Neural cell (in vitro differentiated cells): Measurements from ENCODE around the gene GRIK2. TPM values are rescaled to one million over a fixed set of nuclear protein-coding genes. Genes with fewer than 3 reads are reported as not detected.

Experiments used
- H2AFZ ChIP-seq: fragments of 200-600, 300-800 bp; sonication (generic), shearing (Covaris generic); 2 replicates; pipeline ENCODE4 v1.6.0; 2014; ENCODE audit warnings: low read depth, mild to moderate bottlenecking, antibody characterized with exemption, low read length, moderate library complexity
- H3F3A ChIP-seq: fragments of 200-600 bp; shearing (Covaris generic); 2 replicates; pipeline ENCODE4 v1.6.1; 2016; ENCODE audit warnings: mild to moderate bottlenecking, moderate library complexity, mixed read lengths, antibody characterized with exemption, low read length; ENCODE audit not compliant: insufficient read depth, poor library complexity, severe bottlenecking
- H3K27ac ChIP-seq: fragments of 200-600, 300-800 bp; sonication (generic), shearing (Covaris generic); 2 replicates; pipeline ENCODE4 v1.5.1; 2014; ENCODE audit warnings: mild to moderate bottlenecking, low read length, moderate library complexity
- H3K27me3 ChIP-seq: fragments of 300-800, 200-600 bp; sonication (generic), shearing (Covaris generic); 2 replicates; pipeline ENCODE4 v1.6.0; 2014; ENCODE audit warnings: mild to moderate bottlenecking, low read depth, low read length, moderate library complexity; ENCODE audit not compliant: insufficient read depth
- H3K36me3 ChIP-seq: fragments of 300-800, 200-600 bp; sonication (generic), shearing (Covaris generic); 2 replicates; pipeline ENCODE4 v1.5.1; 2014; ENCODE audit warnings: mild to moderate bottlenecking, antibody characterized with exemption, low read length, moderate library complexity; ENCODE audit not compliant: insufficient read depth
- H3K4me2 ChIP-seq: fragments of 300-800, 200-600 bp; sonication (generic), shearing (Covaris generic); 2 replicates; pipeline ENCODE4 v1.6.0; 2014; ENCODE audit warnings: mild to moderate bottlenecking, low read length
- H3K4me3 ChIP-seq: fragments of 300-800, 200-600 bp; sonication (generic), shearing (Covaris generic); 2 replicates; pipeline ENCODE4 v1.5.1; 2014; ENCODE audit warnings: mild to moderate bottlenecking, low read length, moderate library complexity
- H3K79me2 ChIP-seq: fragments of 200-600 bp; shearing (Covaris generic); replicated peaks from 2 replicates; pipeline ENCODE4 v1.6.0; 2014; ENCODE audit warnings: mild to moderate bottlenecking, low read length, moderate library complexity; ENCODE audit not compliant: insufficient read depth
- H3K9ac ChIP-seq: fragments of 300-800, 200-600 bp; sonication (generic), shearing (Covaris generic); 2 replicates; pipeline ENCODE4 v1.6.1; 2016; ENCODE audit warnings: mild to moderate bottlenecking, low read length, mixed read lengths
- H3K9me2 ChIP-seq: fragments of 200-600 bp; shearing (Covaris generic); 2 replicates; pipeline ENCODE4 v1.6.1; 2016; ENCODE audit warnings: mild to moderate bottlenecking, low read length, mixed read lengths; ENCODE audit not compliant: insufficient read depth
- H3K9me3 ChIP-seq: fragments of 200-600, 300-800 bp; sonication (generic), shearing (Covaris generic); 2 replicates; pipeline ENCODE4 v1.6.1; 2016; ENCODE audit warnings: mild to moderate bottlenecking, mixed run types, low read length, moderate library complexity, mixed read lengths
- H4K20me1 ChIP-seq: fragments of 200-600 bp; shearing (Covaris generic); 2 replicates; pipeline ENCODE4 v1.6.1; 2016; ENCODE audit warnings: mild to moderate bottlenecking, mixed run types; ENCODE audit not compliant: insufficient read depth
- CTCF ChIP-seq: fragments of 450-650 bp; IDR thresholded peaks from 2 replicates; pipeline ENCODE4 v1.5.1; 2014; ENCODE audit warnings: antibody characterized with exemption, mild to moderate bottlenecking, moderate library complexity; ENCODE audit not compliant: poor library complexity, severe bottlenecking
- EP300 ChIP-seq: fragments of 450-650 bp; conservative IDR thresholded peaks from 2 replicates; pipeline ENCODE4 v1.6.1; 2014; ENCODE audit warnings: antibody characterized with exemption, mild to moderate bottlenecking, moderate library complexity; ENCODE audit not compliant: poor library complexity, severe bottlenecking
- EZH2 ChIP-seq: fragments of 200-600, 300-800 bp; shearing (Covaris generic), sonication (generic); IDR thresholded peaks from 2 replicates; pipeline ENCODE4 v1.6.1; 2014; ENCODE audit warnings: antibody characterized with exemption, low read length, borderline replicate concordance, mild to moderate bottlenecking; ENCODE audit not compliant: insufficient read depth, poor library complexity, severe bottlenecking
- MXI1 ChIP-seq: fragments of 450-650 bp; conservative IDR thresholded peaks from 2 replicates; pipeline ENCODE4 v1.6.1; 2014; ENCODE audit warnings: antibody characterized with exemption, mild to moderate bottlenecking; ENCODE audit not compliant: poor library complexity, severe bottlenecking
- POLR2AphosphoS5 ChIP-seq: IDR thresholded peaks from 2 replicates; pipeline ENCODE4 v1.6.1; 2012
- RAD21 ChIP-seq: fragments of 450-650 bp; conservative IDR thresholded peaks from 2 replicates; pipeline ENCODE4 v1.6.1; 2014; ENCODE audit warnings: antibody characterized with exemption, mild to moderate bottlenecking, moderate library complexity
- SMC3 ChIP-seq: fragments of 450-650 bp; conservative IDR thresholded peaks from 2 replicates; pipeline ENCODE4 v1.6.1; 2014; ENCODE audit warnings: antibody characterized with exemption, mild to moderate bottlenecking, moderate library complexity; ENCODE audit not compliant: poor library complexity
- TAF1 ChIP-seq: IDR thresholded peaks from 2 replicates; pipeline ENCODE4 v1.6.1; 2012; ENCODE audit warnings: low read depth
- polyA plus RNA-seq: library from polyadenylated mRNA; depleted of rRNA; stranded (reverse); fragments of >200 nt; gene quantifications from 2 replicates; pipeline ENCODE4 v1.2.3, GENCODE V29; 2014
- TF ChIP-seq, protein P1 (sequence below): IDR thresholded peaks from 2 replicates; pipeline ENCODE4 v1.6.1; 2012; ENCODE audit warnings: borderline replicate concordance

Gene GRIK2
- polyA plus RNA-seq, 1 donor from 2014 or later: 106 TPM

DNA sequence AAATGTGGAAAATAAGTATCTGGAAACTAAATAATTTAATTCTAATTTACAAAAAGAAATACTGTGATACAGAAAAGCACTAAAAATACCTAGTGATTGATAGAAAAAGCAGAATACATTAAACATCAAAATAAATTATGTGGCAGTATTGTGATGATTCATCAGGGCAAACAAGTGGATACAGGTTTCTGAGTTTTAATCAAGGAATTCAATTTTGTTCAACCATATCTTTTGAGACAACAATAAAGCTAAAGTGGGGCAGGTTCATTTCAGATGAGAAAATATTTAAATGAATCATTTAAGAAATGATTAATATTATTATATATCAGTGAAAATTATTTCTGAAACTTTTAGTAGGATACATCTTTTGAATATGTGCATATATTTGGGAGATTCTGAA is 49.8 kb downstream of the GRIK2 start:
- Histone ChIP-seq H3K27me3 (no peaks in the 10 kb centered on the region), H3K9me3 (no peaks in the 10 kb centered on the region), H3K27ac (no peak overlapping the region), H3K36me3 (no peaks in the 10 kb centered on the region), H3K4me3 (no peak overlapping the region), H3K4me2 (no peak overlapping the region), H4K20me1 (no peaks in the 10 kb centered on the region), H3K9ac (no peak overlapping the region), H3F3A (no peaks in the 10 kb centered on the region), H3K79me2 (no peaks in the 10 kb centered on the region), H2AFZ (no peak overlapping the region), H3K9me2 (no peaks in the 10 kb centered on the region)
- no peak for TF ChIP-seq SMC3
- TF ChIP-seq, protein P1, sequence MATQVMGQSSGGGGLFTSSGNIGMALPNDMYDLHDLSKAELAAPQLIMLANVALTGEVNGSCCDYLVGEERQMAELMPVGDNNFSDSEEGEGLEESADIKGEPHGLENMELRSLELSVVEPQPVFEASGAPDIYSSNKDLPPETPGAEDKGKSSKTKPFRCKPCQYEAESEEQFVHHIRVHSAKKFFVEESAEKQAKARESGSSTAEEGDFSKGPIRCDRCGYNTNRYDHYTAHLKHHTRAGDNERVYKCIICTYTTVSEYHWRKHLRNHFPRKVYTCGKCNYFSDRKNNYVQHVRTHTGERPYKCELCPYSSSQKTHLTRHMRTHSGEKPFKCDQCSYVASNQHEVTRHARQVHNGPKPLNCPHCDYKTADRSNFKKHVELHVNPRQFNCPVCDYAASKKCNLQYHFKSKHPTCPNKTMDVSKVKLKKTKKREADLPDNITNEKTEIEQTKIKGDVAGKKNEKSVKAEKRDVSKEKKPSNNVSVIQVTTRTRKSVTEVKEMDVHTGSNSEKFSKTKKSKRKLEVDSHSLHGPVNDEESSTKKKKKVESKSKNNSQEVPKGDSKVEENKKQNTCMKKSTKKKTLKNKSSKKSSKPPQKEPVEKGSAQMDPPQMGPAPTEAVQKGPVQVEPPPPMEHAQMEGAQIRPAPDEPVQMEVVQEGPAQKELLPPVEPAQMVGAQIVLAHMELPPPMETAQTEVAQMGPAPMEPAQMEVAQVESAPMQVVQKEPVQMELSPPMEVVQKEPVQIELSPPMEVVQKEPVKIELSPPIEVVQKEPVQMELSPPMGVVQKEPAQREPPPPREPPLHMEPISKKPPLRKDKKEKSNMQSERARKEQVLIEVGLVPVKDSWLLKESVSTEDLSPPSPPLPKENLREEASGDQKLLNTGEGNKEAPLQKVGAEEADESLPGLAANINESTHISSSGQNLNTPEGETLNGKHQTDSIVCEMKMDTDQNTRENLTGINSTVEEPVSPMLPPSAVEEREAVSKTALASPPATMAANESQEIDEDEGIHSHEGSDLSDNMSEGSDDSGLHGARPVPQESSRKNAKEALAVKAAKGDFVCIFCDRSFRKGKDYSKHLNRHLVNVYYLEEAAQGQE: no peak
- TF ChIP-seq EP300: no peak
- no peak for TF ChIP-seq MXI1
- TF ChIP-seq RAD21: no peak
- TF ChIP-seq CTCF: no peak
- TF ChIP-seq TAF1: no peak
- TF ChIP-seq EZH2: no peak
- TF ChIP-seq POLR2AphosphoS5: no peak

- Histone ChIP-seq H3K9me2 (no peaks in the 10 kb centered on the region), H3K4me2 (no peak overlapping the region), H3K27me3 (no peaks in the 10 kb centered on the region), H3K4me3 (no peak overlapping the region), H3K9ac (no peak overlapping the region), H3K36me3 (no peaks in the 10 kb centered on the region), H3K27ac (no peak overlapping the region), H4K20me1 (no peaks in the 10 kb centered on the region), H3F3A (no peaks in the 10 kb centered on the region), H3K9me3 (no peaks in the 10 kb centered on the region), H2AFZ (no peak overlapping the region), H3K79me2 (no peaks in the 10 kb centered on the region)
- TF ChIP-seq CTCF: no peak
- TF ChIP-seq SMC3: no peak
- TF ChIP-seq RAD21: no peak
- no peak for TF ChIP-seq EP300
- no peak for TF ChIP-seq EZH2
- TF ChIP-seq MXI1: no peak
- TF ChIP-seq, protein P1: no peak
- no peak for TF ChIP-seq POLR2AphosphoS5
- no peak for TF ChIP-seq TAF1
These were observed 51.2 kb downstream of the GRIK2 start for GRCh38 chr6:101444717-101445116.
